ENCODE data around the gene CASP12. TPM values are rescaled to one million over a fixed set of nuclear protein-coding genes. Genes with fewer than 3 reads are reported as not detected.

CASP12 gene
- total and polyA plus RNA-seq, 9 of the 15 experiments (the other 6 are each of a cell fraction or from before 2014, with no cell fraction given), result not detected

- no peak overlapping the region for H3K4me2 ChIP-seq (ENCODE audit: insufficient read depth, low read length)
- no peaks in the 10 kb centered on the region for H3K9me3 ChIP-seq (replicated peaks; ENCODE audit: control insufficient read depth, insufficient read depth, low read depth, low read length)
- no peaks in the 10 kb centered on the region for H3K27me3 ChIP-seq (ENCODE audit: control insufficient read depth in 2 of 2, insufficient read depth in 2 of 2, low read length in 2 of 2)
- no peak overlapping the region for H3K9ac ChIP-seq (ENCODE audit: insufficient read depth in 1 of 2, low read depth in 2 of 2, low read length in 2 of 2)
- no peak overlapping the region for H3K4me3 ChIP-seq
- no peaks in the 10 kb centered on the region for H3K4me1 ChIP-seq (replicated peaks in 1 of 2; ENCODE audit: control insufficient read depth in 2 of 2, insufficient read depth in 2 of 2, low read length in 2 of 2)
- no peak overlapping the region for H3K27ac ChIP-seq (ENCODE audit: extremely low read depth, low read depth, low read length)
- TF ChIP-seq YBX1 (IDR thresholded peaks at IDR 0.05), result no peak
- no peak for TF ChIP-seq MEF2A (IDR thresholded peaks at IDR 0.05; ENCODE audit: control insufficient read depth, low read depth, low read length)
- no peak for TF ChIP-seq HOMEZ (CRISPR knock-in tag; IDR thresholded peaks at IDR 0.05)
- no peak for TF ChIP-seq TEAD2 (tag; IDR thresholded peaks at IDR 0.05)
- TF ChIP-seq CHD1 (IDR thresholded peaks at IDR 0.05; ENCODE audit: low read length), result no peak
- TF ChIP-seq MXI1 (IDR thresholded peaks at IDR 0.05; ENCODE audit: low read depth, low read length), result no peak
- TF ChIP-seq ZNF561 (CRISPR knock-in tag; conservative IDR thresholded peaks at IDR 0.05), result no peak
- no peak for TF ChIP-seq UBTF (IDR thresholded peaks at IDR 0.05; ENCODE audit: borderline replicate concordance in 1 of 2, low read depth in 2 of 2, low read length in 2 of 2)
- no peak for TF ChIP-seq ZNF354B (CRISPR knock-in tag; IDR thresholded peaks at IDR 0.05)
- no peak for TF ChIP-seq ZNF217 (CRISPR knock-in tag; IDR thresholded peaks at IDR 0.05)
- TF ChIP-seq KDM2B (CRISPR knock-in tag; IDR thresholded peaks at IDR 0.05), result no peak
- 0% methylated on average over 3 of the region's 3 CpGs for WGBS (ENCODE audit: insufficient coverage, low coverage, missing lambda C conversion rate)
- H3K79me2 ChIP-seq (ENCODE audit: control insufficient read depth, insufficient read depth, low read length), result no peaks in the 10 kb centered on the region
- BruUV-seq (replicated peaks), result no TSS peak
- H4K20me1 ChIP-seq (replicated peaks; ENCODE audit: control insufficient read depth, insufficient read depth, low read length), result no peaks in the 10 kb centered on the region
- in situ Hi-C loops (cut with MboI), result no loop called here
- DNase-seq (ENCODE audit: extremely low read depth in 1 of 4, low spot score in 3 of 4), result no peak
- no peaks in the 10 kb centered on the region for H3K36me3 ChIP-seq (ENCODE audit: control insufficient read depth, insufficient read depth, low read length)
- POLR2A ChIA-PET, result no interaction called here
- no peaks in the 10 kb centered on the region for H3K9me1 ChIP-seq (ENCODE audit: control insufficient read depth, insufficient read depth, low read length)
- intact Hi-C loops (cut with micrococcal nuclease), result no loop called here
- no peak for FAIRE-seq
- H2AFZ ChIP-seq (ENCODE audit: low read depth, low read length), result no peak overlapping the region
- CTCF ChIA-PET (ENCODE audit: low intra/inter-chr PET ratio), result no interaction called here
- no peak for ATAC-seq
These were observed 9.9 kb upstream of the CASP12 start for GRCh38 chr11:104908186-104908531.
